ENCODE measurements around the gene ABCA8.
"Not testable (repeated sequence)": the region's sequence is repeated elsewhere in the genome, so short reads cannot be mapped to it uniquely, and the experiment has no call there.

ABCA8 gene

DNA sequence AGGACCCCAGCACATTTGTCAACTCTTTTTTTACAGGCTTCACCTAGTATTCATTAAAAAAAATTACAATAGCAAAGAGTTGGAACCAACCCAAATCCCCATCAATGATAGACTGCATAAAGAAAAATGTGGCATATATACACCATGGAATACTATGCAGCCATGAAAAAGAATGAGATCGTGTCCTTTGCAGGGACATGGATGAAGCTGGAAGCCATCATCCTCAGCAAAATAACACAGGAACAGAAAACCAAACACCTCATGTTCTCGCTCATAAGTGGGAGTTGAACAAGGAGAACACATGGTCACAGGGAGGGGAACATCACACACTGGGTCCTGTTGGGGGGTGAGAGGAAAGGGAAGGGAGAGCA lies 11.4 kb downstream of the ABCA8 start:
- not testable (repeated sequence) for DNase-seq (ENCODE audit: low read depth in 1 of 2, low spot score in 1 of 2)

DNA sequence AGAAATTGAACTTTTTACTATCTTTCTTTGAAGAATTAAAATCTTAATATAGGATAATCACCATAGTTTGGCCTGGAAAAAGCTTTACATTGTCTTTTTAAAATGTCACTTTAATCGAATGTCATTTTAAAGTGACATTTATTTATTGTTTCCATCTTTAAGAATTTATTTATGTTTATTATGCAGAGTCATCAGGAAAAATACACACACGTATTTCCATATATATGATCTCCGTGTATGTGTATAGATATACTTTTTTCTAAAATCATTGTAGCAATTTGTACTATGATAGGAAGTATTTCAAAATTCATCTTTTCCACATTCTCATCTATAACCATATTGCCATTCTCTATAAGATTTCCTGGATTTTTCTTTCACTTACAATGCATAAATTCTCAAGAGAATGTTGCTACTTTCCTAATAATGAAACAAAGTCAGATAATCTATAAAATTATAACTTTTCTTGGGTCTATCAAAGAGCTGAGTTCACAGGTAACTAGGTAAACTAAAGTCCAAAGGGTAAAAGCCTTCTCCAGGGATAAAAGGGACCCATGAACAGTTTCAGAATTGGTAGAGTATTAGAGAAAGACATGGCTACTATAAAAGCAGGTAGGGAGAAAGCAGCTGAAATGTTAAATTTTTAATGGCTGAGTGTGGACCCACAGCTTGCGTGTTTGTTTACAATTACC lies 11.9 kb downstream of the ABCA8 start:
- DNase-seq (ENCODE audit: low read depth in 1 of 2, low spot score in 1 of 2): no peak

DNA sequence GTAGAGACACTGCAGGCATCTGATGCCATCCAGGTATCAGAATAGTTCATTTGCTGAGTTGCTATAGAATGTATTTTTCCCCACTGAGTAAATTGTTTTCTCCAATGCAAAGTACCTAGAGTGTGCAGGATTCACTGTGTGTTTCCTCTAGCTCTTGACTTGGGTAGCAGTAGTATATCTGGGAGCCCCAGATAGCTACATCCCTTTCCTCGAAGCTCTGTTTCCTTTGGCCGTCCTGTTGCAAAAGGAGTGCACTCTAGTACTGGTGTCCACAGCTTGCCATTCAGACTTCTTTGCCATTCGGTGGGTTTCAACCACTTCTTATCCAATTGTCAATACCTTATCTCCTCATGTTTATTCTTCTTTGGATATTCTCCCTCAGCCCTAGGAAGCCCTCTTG lies 12.8 kb downstream of the ABCA8 start:
- no peak for DNase-seq (ENCODE audit: low read depth in 1 of 2, low spot score in 1 of 2)

DNA sequence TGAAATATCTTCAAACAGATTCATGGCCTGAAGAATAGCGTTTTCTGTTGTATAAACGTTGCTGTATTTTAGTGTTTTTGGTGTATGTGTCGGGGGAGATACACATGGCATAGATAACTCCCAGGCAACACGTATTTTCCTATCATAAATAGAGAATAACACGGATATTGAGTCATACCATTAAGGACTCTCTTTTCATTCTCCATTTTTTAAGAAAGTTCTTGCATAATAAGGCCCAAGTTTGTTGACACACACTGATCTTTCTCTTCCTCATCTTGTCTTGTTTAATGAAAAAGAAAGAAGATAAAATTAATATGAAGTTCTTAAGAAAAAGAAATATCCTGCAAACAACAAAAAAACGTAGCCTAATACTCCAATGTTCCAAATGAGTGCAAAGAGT lies 13.4 kb downstream of the ABCA8 start:
- no peak for DNase-seq (ENCODE audit: low read depth in 1 of 2, low spot score in 1 of 2)

DNA sequence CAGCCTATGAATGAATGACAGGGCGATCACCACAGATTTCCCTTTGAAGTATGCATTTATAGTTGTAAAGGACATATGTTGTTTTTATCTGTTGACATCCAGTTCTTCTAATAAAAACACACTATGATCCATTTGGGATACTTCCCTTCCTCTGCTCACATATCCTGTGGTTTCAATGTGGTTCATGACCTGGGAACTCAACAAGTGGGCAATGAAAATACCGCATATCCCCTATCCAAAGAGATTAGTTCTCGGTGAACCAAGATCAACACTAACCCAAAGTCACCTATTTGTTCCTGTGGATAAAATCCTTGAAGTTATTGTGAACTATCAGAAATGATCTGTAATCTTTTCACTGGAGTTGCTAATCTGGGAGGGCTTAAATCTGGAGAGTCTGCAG lies 16.0 kb downstream of the ABCA8 start:
- DNase-seq (ENCODE audit: low read depth in 1 of 2, low spot score in 1 of 2): no peak

DNA sequence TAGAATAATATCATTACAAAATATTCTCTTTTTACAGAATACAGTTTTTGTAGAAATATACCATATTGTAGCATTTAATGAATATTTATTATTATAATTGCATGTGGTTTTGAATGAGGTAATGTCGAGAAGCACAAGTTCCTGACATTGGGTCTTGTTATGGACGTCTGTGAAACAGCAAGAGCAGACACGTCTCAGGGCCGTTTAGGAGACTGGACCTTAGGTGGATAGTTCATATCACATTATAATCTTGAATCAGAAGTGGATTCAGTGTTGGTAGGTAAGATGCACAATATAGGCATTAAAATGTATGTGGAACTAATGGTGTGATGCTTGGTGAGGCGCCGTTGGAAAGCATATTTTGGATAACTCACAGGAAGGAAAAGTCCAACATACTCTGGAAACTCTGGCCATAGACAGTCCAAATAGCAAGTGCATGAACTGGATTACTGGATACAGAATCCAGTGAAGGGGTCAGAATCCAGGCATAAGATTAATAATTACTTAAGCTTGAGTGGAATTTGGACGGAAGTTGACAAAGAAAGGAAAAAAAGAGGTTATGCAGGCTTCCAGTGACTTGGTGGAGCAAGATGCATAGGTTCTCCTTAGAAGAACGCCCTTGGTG lies 17.2 kb downstream of the ABCA8 start:
- DNase-seq (ENCODE audit: low read depth in 1 of 2, low spot score in 1 of 2): no peak

DNA sequence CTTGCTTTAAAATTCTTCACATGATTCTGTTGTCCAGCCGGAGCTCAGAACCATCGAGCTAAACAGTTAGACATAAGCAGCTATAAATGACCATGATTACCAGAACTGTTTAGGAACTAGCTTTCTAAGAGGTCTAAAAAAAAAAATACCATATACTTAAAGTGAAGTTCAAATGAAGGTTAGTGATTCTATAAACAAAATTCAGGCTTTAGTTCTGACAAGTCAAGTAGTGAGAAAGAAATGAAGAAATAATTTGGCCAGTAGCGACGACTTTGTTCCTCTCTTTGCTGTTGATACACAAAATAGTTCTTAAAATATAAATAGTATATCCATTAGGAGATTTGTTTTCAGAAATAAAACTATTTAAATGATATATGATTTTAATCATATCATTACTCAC lies 27.7 kb downstream of the ABCA8 start:
- DNase-seq (ENCODE audit: low read depth in 1 of 2, low spot score in 1 of 2): no peak

DNA sequence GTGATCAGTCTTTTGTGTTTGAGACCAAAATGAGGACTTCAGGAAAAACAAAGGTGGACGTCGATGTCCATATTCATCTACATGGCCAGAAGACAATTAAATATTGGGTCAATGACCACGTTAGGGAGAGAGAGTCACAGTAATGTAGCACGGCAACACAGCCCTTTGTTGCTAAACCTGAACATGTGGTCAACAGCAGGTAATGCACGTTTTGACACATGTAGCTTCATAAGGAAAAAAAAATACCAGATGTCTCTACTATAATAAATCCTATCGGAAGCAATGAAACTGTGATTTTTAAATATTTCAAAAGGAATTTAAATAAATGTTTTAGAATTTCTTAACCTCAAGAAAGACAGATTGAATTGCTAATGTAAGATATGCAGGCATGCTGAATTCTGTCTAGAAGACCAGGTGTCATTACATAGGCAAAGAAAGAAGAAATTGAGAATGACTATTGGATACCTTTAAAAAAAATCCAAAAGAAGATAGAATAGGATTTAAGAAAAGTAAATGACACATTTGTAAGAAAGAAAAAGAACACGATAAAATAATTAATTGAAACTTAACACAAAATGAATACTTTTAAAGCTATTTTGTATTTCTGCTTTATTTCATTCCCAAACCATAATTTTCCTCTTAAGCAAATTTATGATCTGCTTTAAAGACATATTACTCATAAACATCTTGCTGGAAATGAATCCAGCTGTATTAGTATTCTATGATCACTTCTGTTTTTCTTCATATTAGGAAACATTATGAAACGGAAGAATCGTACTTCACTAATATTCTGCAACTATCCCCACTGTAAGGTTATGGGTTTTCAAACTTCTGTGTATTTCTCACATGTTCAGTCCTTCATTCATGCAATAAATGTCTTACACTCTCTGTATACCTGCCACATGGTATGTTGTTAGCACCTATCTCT lies 30.1 kb downstream of the ABCA8 start:
- DNase-seq (ENCODE audit: low read depth in 1 of 2, low spot score in 1 of 2): no peak

DNA sequence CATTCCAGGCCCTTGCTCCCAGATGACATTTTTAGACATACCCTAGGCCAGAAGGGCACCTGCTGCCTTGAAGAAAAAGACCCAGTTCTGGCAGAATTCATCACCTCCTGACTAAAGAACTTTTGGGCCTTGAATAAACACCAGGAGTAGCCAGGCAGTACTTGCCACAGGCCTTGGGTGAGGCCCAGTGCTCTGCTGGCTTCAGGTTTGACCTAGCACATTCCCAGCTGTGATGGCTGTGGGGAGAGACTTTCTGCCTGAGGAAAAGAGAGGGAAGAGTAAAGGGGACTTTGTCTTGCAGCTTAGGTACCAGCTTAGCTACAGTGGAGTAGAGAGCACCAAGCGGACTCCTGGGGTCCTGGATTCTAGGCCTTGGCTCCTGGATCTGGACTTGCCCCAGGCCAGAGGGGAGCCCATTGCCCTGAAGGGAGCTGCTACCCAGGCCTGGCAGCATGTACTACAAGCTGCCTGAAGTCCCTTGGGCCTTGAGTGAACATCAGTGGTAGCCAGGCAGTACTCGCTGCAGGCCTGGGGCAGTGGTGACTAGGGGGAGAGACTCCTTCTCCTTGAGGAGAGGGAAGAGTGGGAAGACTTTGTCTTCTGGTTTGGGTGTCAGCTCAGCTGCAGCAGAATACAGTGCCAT lies 44.3 kb downstream of the ABCA8 start:
- no peak for DNase-seq (ENCODE audit: low read depth in 1 of 2, low spot score in 1 of 2)

DNA sequence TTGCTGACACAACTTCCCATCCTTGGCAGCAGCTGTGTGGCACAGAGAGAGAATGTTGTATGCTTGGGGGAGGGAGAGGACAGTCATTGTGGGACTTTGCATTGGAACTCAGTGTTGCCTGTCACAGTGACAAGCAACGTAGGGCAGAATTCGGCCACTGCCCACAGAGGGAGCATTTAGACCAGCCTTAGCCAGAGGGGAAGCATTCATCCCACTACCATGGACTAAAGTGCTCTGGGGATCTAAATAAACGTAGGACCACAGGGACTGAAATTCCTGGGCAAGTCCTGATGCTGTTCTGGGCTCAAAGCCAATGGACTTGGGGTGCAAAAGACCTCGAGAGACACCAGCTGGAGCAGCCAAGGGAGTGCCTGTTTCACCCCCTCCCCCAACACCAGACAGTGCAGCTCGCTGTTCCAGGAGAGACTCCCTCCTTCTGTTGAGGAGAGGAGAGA lies 44.9 kb downstream of the ABCA8 start:
- DNase-seq (ENCODE audit: low read depth in 1 of 2, low spot score in 1 of 2): no peak

DNA sequence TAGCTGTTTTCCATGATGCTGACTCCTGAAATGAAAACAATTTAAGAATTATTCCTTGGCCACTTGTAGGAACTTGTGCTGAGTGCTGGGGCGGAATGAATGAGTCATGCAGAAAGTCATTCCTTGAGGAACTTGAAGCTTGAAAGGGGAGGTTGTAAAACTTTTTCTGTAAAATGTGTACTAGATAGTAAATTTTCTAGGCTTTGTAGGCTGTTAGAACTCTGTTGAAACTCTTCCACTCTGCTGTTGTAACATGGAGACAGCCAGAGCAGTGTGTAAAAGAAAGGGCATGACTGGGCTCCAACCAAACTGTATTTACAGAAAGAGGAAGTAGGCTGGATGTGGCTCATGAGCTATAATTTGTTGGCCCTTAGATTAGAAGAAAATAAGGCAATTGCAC lies 46.1 kb downstream of the ABCA8 start:
- DNase-seq (ENCODE audit: low read depth in 1 of 2, low spot score in 1 of 2): no peak

DNA sequence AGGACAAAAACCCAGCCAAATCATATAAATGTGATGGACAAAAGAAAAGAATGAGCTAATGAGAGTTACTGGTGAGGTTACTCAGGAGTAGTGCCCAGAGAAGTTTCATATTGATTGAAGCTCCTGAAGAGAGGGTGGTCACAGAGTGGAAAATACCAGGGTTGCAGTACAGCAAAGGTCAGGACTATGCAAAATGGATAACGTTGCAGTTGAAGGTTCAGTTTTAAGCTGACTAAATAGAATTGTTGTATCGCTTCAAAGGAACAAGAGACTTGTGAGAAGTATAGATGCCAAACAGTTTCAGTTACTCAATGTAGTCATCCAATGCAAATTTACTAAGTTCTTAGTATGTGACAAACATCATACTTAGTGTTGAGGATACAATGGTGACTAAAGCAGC lies 47.1 kb downstream of the ABCA8 start:
- DNase-seq (ENCODE audit: low read depth in 1 of 2, low spot score in 1 of 2): no peak

DNA sequence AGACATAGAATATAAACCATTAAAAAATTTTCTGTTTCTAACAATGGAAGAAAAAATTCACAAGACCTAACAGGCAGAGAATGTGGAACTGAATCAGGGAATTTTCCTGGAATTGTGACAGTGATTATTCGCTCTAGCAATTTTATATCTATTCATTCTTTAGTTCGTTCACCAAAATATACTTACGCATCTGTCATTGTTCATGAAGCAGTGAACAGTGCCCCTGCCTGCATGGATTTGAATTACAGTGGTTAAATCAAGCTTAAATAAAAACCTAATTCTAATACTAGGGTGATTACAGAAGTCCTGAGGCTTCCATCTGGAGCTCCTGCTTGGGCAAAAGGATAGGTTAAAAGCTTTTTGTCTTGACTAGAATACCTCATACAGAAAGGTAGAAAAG lies 48.6 kb downstream of the ABCA8 start:
- no peak for DNase-seq (ENCODE audit: low read depth in 1 of 2, low spot score in 1 of 2)

DNA sequence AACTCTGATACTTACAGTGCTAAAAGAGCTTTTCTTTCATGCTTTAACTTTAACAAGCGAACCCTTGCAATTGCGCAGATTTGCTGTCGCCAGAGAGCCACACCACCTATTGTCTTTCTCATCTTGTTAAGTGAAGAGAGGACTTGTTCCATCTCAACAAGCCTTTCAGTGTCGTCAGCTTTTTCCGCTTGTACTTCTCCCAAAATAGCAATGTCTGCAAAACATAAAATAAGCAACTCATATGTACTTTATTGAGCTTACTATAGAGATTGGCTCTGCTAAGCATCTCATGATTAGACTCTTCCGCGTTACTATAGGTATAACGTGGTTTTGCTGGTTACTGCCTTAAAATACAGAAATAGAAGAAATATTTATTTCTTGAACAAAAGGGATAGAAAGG lies 51.9 kb downstream of the ABCA8 start:
- DNase-seq (ENCODE audit: low read depth in 1 of 2, low spot score in 1 of 2): no peak

DNA sequence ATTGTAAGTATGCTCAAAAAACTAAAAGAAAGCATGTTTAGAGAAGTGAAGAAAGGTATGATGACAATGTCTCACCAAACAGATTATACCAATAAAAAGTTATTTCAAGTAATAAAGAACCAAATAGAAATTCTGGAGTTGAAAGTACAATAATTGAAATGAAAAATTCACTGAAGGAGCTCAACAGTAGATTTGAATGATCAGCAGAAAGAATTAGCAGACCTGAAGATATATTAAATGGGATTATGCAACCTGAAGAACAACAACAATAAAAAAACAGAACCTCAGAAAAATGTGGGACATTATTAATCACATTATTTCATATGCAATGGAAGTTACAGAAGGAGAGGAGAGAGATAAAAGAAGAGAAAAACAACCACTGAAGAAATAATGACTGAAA lies 57.6 kb downstream of the ABCA8 start:
- DNase-seq (ENCODE audit: low read depth in 1 of 2, low spot score in 1 of 2): no peak

DNA sequence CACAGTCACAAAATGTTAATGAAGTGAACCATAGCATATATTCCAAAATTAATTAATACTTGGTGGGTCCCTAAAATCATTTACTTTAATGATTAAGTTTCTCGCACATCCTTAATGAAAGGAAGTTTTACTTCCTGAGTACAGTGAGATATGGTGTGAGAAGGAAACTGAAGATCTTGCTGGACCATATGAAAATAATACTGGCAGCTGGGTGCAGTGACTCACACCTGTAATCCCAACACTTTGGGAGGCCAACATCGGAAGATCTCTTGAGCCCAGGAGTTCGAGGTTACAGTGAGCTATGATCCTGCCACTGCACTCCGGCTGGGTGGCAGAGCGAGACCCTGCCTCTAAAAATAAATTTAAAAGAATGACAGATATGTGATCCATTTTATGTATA lies 62.5 kb downstream of the ABCA8 start:
- no peak for DNase-seq (ENCODE audit: low read depth in 1 of 2, low spot score in 1 of 2)

DNA sequence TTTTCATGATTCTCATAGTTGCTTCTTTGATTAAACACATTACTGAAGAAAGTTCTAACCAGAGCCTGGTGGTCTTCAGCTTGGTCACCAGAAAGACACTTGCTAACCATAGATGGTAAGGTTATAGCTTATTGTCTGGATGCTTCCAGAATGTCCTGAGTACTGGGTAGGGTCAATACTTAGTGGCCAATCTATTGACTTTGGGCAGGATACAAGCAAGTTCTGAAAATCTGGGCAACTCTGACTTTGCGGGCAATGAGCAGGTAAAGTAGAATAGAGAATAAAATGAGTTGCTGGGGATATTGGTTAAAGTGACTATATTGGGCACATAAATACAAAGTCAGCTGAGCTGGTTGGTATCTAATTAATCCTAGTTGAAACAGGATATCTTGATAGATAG lies 63.0 kb downstream of the ABCA8 start:
- DNase-seq (ENCODE audit: low read depth in 1 of 2, low spot score in 1 of 2): no peak

DNA sequence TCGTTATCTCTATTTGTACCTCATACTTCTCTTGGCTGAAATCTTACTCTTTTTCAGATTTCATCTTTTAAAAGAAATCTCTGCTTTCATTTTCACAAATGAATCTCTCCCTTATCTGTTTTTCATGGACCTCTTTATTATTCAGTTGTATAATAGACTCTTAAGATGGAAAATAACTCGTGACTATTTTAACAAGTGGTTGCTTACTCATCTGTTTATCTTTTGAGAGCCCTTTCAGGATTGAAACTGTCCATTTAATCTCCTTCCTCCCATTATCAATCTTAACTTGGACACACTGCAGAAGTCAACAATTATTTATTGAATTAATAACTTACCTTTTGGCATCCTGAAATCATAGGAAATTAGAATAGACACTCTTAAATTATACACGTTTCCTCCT lies 68.8 kb downstream of the ABCA8 start:
- no peak for DNase-seq (ENCODE audit: low read depth in 1 of 2, low spot score in 1 of 2)

DNA sequence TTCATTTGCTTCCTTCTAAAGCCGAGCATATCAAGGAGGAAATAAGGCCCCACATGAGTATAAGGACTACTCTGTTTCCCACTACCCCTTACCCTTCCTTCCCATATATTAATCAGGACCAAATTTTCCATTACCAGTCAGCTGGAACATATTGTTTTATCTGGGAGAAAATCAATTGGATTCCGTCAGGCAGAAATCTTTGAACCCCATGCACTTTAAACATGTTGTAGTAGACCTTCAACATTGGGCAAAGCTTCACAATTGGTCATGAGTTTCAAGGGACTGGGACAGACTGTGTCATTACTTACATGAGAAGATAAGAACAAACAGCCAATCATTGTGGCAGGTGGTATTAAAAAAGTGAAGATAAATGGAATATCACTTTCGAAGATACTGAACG lies 70.3 kb downstream of the ABCA8 start:
- no peak for DNase-seq (ENCODE audit: low read depth in 1 of 2, low spot score in 1 of 2)

DNA sequence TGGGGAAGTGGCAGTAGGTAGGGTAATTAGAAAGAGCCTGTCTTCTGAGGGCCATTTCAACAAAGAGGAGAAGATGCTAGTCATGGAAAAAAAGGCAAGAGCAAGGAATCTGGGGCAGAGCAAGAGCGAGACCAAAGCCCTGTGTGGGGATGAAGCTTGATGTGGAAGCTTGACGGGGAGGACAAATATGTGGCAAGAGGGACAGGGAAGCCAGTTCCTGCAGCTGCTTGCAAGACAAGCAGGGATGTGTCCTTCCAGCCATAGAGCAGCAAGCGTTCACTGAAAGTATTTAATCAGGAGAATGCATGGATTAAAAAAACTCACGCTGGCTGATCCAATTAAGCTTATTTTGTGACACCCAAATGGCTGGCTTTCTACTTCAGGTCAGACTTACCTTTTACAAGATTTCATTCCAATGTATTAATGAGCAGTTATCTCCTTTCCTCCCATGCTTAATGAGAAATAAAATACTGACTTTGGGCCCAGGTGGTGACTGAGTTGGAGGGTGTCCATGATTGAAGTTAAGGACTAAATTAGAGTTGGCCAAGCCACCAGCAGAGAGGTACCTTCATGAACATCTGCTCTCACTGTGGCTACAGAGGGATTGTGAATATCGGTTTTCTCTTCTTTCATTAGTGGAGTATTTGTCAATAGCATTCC lies 76.8 kb downstream of the ABCA8 start:
- DNase-seq (ENCODE audit: low read depth in 1 of 2, low spot score in 1 of 2): no peak

DNA sequence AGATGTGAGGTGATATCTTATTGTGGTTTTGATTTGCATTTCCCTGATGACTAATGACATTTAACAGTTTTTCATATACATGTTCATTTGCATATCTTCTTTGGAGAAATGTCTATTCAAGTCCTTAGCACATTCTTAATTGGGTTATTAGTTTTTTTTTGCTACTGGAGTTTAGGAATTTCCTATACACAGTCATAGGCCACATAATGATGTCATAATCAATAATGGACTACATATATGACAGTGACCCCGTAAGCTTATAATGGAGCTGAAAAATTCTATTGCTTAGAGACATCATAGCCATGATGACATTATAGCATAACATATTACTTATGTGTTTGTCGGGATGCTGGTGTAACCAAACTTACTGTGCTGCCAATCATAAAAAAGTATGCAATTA lies 83.7 kb downstream of the ABCA8 start:
- no peak for DNase-seq (ENCODE audit: low read depth in 1 of 2, low spot score in 1 of 2)

All from activated T-helper 1 cell treated with anti-CD3 and anti-CD28 coated beads, Interleukin-2, amount 50 U/mL, for 16 hours (primary cell).